Measurements from ENCODE around the gene AXDND1.

- TF ChIP-seq CTCF (IDR thresholded peaks at IDR 0.05) = no peak
- no peak for TF ChIP-seq POLR2A (IDR thresholded peaks at IDR 0.05)
These were observed 127.6 kb downstream of the AXDND1 start for GRCh38 chr1:179493323-179493722.
